AG04449 (cell line): Measurements from ENCODE around the gene PLXNC1.
A peak's percentile ranks its signal among the peaks of the same experiment; 100 is the strongest.

ENCODE experiments used
- CTCF ChIA-PET: fragments of 350-600 bp; formaldehyde crosslinking; extraction: SDS; loops from one replicate; lab custom pipeline; 2021; ENCODE audit warnings: antibody characterized with exemption; lab: Yijun Ruan, JAX
- POLR2A ChIA-PET: fragments of 400-600, 350-600 bp; formaldehyde crosslinking; extraction: SDS; loops from one replicate; lab custom pipeline; 2020; ENCODE audit warnings: antibody characterized with exemption, inconsistent platforms; lab: Yijun Ruan, JAX
- DNase-seq: peaks from one replicate; pipeline ENCODE4 v3.0.0-alpha.2; 2010; ENCODE audit warnings: low read depth, low spot score
- H3K4me3 ChIP-seq: 2 replicates; pipeline ENCODE4 v1.5.1; 2011; ENCODE audit warnings: low read depth, mild to moderate bottlenecking, control low read depth, low read length
- TF ChIP-seq, protein P1 (sequence below): IDR thresholded peaks from one replicate; pipeline ENCODE4 v1.5.1; 2011; ENCODE audit warnings: mild to moderate bottlenecking, moderate library complexity, low read length, control low read depth, inconsistent platforms; ENCODE audit not compliant: insufficient read depth; ENCODE audit errors: missing control alignments

Gene PLXNC1

GRCh38 chr12:94147991-94148738, at the start of gene PLXNC1:
PLXNC1 (plus strand) TSS chr12:94148577; CDS start chr12:94148972, 395 bp downstream.
- TF ChIP-seq, protein P1, sequence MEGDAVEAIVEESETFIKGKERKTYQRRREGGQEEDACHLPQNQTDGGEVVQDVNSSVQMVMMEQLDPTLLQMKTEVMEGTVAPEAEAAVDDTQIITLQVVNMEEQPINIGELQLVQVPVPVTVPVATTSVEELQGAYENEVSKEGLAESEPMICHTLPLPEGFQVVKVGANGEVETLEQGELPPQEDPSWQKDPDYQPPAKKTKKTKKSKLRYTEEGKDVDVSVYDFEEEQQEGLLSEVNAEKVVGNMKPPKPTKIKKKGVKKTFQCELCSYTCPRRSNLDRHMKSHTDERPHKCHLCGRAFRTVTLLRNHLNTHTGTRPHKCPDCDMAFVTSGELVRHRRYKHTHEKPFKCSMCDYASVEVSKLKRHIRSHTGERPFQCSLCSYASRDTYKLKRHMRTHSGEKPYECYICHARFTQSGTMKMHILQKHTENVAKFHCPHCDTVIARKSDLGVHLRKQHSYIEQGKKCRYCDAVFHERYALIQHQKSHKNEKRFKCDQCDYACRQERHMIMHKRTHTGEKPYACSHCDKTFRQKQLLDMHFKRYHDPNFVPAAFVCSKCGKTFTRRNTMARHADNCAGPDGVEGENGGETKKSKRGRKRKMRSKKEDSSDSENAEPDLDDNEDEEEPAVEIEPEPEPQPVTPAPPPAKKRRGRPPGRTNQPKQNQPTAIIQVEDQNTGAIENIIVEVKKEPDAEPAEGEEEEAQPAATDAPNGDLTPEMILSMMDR: no peak
- CTCF ChIA-PET: no interaction called here
- H3K4me3 ChIP-seq: peak within 1 kb of the TSS; percentile 56
- no peak for DNase-seq
- POLR2A ChIA-PET: no interaction called here

DNA sequence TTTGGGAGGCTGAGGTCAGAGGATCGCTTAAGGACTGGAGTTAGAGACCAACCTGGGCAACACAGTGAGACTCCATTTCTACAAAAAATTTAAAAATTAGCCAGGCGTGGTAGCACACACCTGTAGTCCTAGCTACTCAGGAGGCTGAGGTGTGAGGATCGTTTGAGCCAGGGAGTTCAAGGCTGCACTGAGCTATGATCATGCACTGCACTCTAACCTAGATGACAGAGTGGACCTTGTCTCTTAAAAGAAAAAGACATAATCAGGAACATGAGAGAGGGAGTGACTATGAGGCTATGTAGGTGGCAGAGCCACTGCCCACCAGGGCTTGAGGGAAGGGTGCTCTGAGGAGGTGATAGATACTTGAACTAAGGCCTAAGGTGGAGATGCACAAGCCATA, 49.2 kb upstream of the PLXNC1 start:
- no peak overlapping the region for H3K4me3 ChIP-seq
- no peak for DNase-seq
- TF ChIP-seq, protein P1: no peak
- ChIA-PET CTCF (interaction anchor here (0.9 to 8.8 kb wide), 15 partner anchors 22 to 595 kb away, joined by 3 to 360 read pairs (median 47); partner anchors contain the start of gene SOCS2), POLR2A (interaction anchor here (3.3 kb wide), 1 partner anchor 332 kb away, joined by 21 read pairs; no protein-coding TSS in a partner anchor)

DNA sequence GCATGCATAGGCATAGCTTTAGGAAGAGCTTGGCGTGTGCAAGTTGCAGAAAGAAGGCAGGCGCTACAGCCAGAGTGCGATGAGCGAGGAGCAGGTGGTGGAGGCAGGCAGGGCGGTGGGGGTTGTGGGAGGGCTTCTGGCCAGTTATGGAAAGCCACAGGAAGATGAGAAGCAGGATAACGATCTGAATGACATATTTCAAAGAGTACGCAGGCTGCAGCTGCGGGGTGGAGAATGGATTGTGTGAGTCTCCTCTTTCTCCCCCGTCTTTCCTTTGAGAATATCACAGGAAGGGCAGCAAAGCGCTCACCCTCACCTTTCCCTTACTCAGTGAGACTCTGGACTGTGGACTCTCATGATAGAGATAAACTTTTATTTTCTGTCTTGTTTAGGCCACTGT, 48.7 kb upstream of the PLXNC1 start:
- no peak for DNase-seq
- TF ChIP-seq, protein P1: no peak
- POLR2A ChIA-PET: interaction anchor here (3.3 kb wide), 1 partner anchor 333 kb away, joined by 21 read pairs; no protein-coding TSS in a partner anchor
- no peak overlapping the region for H3K4me3 ChIP-seq
- CTCF ChIA-PET: interaction anchor here (0.6 to 8.8 kb wide), 19 partner anchors 24 to 680 kb away, joined by 3 to 360 read pairs (median 27); partner anchors contain the start of gene SOCS2

DNA sequence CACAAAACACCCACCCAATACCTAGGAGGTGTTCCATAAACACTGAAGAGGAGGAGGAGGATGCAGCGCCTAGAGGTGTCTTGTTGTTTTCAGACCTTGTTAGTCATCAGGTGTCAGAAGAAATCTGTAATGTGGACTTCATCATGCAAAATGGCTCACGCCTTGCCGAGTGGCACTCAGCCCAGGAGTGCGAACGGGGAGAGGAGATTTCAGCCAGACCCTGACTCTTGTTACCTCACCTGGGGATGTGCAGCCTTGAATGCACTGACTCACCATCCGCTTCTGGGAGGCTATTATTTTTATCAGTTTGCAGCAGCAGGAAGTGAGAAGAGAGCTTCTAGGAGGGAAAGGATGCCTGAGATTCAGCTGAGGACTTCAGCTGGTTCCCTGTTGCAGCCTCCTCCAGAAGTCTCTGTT, 48.2 kb upstream of the PLXNC1 start:
- no peak overlapping the region for H3K4me3 ChIP-seq
- DNase-seq: no peak
- TF ChIP-seq, protein P1: no peak
- ChIA-PET CTCF (interaction anchor here (0.6 to 8.8 kb wide), 55 partner anchors 9 to 1236 kb away, joined by 3 to 360 read pairs (median 8); partner anchors contain the start of genes CRADD, MRPL42, SOCS2 and UBE2N), POLR2A (interaction anchor here (0.7 to 3.3 kb wide), 4 partner anchors 214 to 1271 kb away, joined by 3 to 21 read pairs (median 4); no protein-coding TSS in a partner anchor)

- H3K4me3 ChIP-seq: peak overlapping the region; percentile 68
- DNase-seq: no peak
- CTCF ChIA-PET: interaction anchor here (0.6 to 8.8 kb wide), 120 partner anchors 7 to 1235 kb away, joined by 3 to 360 read pairs (median 5); partner anchors contain the start of genes CRADD, MRPL42, SOCS2 and UBE2N
- TF ChIP-seq, protein P1: peak; percentile 88
- POLR2A ChIA-PET: interaction anchor here (0.6 to 3.3 kb wide), 6 partner anchors 86 to 1272 kb away, joined by 3 to 21 read pairs (median 5); no protein-coding TSS in a partner anchor
These were observed 47.2 kb upstream of the PLXNC1 start for GRCh38 chr12:94100990-94101737.
